Measurements from ENCODE around the gene DDIT3.

DNA sequence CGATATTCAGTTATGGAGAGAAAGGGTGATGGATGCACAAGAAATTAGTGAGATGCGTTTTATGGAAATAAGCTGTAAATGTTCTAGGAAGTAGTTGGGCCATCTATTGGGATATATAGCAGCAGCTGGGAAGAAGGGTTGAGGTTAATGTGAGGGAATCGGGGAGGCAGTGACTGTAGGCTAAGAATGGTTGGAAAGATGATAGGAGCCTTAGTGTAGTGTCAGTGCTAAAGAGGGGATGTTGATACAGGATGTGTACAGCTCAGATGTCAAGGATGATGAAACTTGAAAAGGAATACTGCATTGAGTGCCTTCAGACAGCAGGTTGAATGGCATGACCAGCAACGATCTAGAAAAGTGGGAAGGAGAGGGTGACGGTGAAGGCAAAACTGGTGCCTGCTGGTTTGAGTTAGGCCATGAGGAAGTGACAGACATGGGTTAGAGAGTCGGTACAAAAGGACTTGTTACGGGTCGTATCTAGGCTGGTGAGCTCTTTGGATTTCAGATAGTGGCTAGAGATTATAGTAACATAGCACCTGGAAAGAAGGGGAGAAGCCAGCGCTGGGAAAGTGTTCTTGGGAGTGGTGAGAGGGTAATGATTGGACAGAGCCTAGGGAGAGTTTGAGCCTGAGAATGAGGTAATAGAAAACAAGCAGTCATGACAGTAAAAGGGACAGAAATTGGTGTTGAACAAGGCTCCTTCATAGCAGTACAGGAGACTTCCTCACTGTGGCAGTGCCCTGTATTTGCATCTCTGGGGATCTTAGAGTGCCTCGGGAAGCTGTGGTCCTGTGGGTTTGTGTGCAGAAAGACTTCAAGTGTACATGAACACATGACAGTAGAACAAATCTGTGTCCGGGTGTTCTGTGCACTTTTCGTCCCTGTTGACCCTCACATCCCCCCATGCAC lies 22.8 kb downstream of the DDIT3 start:
- TF ChIP-seq CHD1 (IDR thresholded peaks at IDR 0.05; ENCODE audit: low read depth, low read length) (no peak), SMC3 (IDR thresholded peaks at IDR 0.05; ENCODE audit: low read depth, low read length) (no peak), CEBPB (IDR thresholded peaks at IDR 0.05; ENCODE audit: low read depth, low read length) (no peak), CTCF (conservative IDR thresholded peaks at IDR 0.05; ENCODE audit: low read depth, low read length) (no peak), POLR2A (IDR thresholded peaks at IDR 0.05; ENCODE audit: low read depth, low read length) (no peak), MAZ (IDR thresholded peaks at IDR 0.05; ENCODE audit: borderline replicate concordance, low read depth, low read length) (no peak), RCOR1 (IDR thresholded peaks at IDR 0.05; ENCODE audit: insufficient replicate concordance, low read length) (no peak), MXI1 (IDR thresholded peaks at IDR 0.05; ENCODE audit: borderline replicate concordance, low read depth, low read length) (no peak), MAFK (IDR thresholded peaks at IDR 0.05; ENCODE audit: low read depth, low read length) (no peak), USF2 (IDR thresholded peaks at IDR 0.05; ENCODE audit: low read depth, low read length) (no peak), RFX5 (IDR thresholded peaks at IDR 0.05; ENCODE audit: low read depth, low read length) (no peak)

Data from IMR-90 (cell line).